ENCODE data around the gene MED14.
"Not testable (repeated sequence)": the region's sequence is repeated elsewhere in the genome, so short reads cannot be mapped to it uniquely, and the experiment has no call there.

The MED14 gene

DNA sequence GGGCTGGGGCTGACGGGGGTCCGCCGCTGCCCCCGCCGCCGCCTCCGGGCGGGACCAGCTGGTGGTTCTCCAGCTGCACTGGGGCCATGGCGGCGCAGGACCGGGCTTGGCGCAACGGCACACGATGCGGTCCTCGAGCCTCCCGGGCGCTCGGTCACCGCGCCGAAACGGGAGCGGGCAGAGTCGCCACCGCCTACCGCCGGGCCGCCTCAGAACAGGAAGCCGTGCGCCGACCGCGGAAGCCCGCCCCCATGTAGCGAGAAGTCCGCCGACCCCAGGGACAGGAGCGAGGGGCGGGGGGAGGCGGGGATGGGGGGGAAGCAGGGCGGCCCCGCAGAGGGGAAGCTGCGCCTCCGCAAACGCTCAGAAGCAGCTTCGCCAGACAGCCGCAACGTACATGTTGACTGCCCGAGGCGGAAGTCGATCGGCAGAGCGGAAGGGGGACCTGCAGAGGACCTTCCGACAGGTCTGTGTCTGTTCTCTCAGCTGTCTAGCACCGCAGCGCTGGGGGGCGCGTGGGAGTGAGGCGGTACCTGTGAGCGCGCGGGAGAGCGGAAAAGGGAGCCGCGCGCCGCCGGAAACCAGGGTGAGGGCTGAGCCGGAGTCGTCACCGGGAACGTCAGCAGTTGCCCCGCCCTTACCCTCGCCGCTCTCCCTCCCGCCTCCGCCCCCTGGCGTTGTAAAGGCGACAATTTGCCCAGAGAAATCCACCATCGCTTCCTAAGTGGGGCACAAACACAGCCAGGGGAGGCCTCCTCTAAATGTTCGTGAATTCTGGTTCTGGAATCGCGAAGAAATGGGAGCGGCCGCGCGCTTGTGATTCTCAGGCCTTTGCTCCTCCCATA is at the start of gene MED14:
TSS of gene MED14 (minus strand) at position 218 of the 845 bp plus-strand sequence. CDS start at position 88, 130 bp downstream.
- DNase-seq, result peak; percentile 91

- DNase-seq, result no peak
These were observed 49.3 kb upstream of the MED14 start for GRCh38 chrX:40784516-40785151.

GRCh38 chrX:40782644-40783259 is 47.4 kb upstream of the MED14 start:
- not testable (repeated sequence) for DNase-seq

DNA sequence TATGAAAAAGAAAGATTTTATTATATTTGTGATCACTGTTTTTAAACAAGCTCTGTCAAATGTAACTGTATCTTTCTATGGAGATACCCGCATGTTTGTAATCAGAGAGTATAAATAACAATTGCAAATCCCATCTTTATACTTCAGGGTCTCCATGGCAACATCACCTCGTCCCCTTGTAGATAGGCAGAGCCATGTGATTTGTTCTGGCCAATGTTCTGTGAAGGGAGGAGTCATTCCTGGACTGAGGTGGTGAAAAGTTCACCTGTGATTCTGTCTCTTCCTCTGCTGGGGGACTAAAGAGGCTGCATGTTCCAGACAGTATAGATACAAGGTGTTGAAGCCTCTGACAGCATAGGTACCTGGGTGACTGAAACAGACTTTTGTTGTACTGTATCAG is 45.6 kb upstream of the MED14 start:
- DNase-seq, result no peak

- no peak for DNase-seq
These were observed 44.7 kb upstream of the MED14 start for GRCh38 chrX:40780082-40780481.

DNA sequence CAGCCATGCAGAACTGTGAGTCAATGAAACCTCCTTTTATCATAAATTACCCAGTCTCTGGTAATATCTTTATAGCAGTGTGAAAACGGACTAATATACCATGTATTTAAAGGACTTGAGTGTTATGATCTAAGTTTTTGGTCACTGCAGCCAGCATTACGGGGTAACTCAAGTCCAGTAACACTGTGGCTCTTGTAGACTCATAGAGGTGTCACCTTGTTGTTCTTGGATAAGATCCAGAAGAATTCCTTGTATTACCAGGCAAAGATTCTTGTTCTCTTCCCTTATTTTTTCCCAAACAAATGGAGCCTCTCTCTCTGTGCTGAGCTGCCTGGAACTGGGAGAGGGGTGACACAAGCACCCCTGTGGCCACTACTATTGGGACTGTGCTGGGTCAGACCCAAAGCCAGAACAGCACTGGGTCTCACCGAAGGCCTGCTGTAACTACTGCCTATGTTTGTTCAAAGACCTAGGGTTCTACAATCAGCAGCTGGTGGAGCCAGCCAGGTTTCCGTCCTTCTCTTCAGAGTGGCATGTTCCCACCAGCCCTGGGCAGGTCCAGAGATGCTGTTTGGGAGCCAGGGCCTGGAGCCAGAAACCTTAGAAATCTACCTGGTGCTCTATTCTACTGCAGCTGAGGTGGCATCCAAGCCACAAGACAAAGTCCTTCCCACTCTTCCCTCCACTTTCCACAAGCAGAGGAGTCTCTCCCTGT is 43.7 kb upstream of the MED14 start:
- no peak for DNase-seq

DNA sequence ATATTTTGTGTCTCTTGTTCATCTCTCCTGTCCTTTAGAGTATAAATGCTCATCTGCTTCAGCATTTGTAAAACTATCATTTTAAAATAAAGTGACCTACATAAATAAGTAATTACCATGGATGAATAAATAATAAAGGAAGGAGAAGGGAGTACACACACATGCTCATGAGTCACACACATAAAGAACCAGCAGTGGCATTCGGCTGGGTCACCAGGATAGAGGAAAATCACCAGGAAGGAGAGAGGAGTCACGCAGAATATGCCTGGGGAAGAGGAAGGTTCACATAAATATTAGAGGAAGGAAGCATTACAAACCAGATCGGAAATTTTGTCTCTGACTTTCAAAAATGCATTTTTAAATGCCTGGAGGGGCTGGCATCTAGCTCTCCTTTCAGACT is 38.5 kb upstream of the MED14 start:
- no peak for DNase-seq

- no peak for DNase-seq
These were observed 37.8 kb upstream of the MED14 start for GRCh38 chrX:40773188-40773587.

- DNase-seq, result no peak
These were observed 36.9 kb upstream of the MED14 start for GRCh38 chrX:40772290-40772689.

- no peak for DNase-seq
These were observed 26.4 kb upstream of the MED14 start for GRCh38 chrX:40761762-40762161.

DNA sequence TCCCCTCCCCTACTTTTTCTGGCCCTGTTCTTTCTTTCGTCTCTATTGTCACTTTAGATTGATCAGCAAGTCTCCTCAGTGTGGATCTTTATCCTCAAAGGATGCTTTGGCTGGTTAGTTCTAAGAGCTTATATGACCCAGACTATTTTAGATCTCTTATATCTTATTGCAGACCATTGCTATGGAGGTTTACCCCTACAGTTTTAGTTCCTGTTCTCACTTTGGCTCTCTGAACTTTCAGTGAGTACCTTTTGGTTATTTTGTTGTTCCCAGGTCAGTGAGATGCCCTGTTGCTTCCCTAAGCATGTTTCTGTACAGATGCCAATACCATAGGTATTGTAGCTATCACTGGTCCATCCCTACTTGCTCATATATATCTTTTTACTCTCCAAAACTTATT is 24.0 kb upstream of the MED14 start:
- DNase-seq, result no peak

GRCh38 chrX:40757058-40757457 is 21.7 kb upstream of the MED14 start:
- no peak for DNase-seq

DNA sequence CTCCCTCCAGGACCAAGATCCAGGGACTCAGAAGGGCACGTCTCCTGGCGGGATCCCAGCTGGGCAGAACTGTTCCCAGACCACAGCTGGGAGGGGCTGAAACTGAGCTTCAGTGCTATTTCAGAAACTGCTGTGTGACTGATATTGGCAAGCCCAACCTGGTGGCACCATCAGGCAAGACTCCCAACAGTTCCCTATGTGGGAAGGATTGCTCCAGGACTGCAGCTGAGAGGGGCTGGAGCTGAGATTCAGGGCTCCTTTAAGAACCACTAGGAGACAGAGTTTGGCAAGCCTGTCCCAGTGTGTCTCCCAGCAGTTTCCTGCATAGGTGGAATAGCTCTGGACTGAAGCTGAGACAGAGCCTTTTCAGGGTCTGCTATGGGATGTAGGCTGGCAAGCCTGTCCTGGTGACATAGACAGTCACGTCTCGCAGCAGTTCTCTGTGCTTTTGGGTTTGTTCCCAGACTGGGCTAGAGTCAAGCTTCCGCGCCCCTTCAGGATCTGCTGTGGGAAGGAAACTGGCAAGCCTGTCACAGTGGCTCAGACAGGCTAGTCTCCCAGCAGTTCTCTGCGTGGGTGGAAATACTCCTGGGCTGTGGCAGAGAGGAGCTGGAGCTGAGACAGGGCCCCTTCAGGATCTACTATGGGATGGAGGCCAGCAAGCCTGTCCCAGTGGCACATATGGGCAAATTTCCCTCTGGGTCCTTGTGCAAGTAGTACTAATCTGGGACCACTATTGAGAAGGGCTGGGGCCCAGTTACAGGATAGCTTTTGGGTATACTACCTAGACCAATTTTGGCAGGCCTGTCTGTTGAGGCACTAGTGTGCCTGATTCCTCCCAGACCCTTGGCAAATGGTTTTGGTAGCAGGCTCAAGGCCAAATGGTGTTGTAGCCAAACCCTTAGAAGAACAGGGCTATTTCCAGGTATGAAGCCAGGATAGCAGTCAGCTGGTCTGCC is 20.2 kb upstream of the MED14 start:
- DNase-seq, result no peak

DNA sequence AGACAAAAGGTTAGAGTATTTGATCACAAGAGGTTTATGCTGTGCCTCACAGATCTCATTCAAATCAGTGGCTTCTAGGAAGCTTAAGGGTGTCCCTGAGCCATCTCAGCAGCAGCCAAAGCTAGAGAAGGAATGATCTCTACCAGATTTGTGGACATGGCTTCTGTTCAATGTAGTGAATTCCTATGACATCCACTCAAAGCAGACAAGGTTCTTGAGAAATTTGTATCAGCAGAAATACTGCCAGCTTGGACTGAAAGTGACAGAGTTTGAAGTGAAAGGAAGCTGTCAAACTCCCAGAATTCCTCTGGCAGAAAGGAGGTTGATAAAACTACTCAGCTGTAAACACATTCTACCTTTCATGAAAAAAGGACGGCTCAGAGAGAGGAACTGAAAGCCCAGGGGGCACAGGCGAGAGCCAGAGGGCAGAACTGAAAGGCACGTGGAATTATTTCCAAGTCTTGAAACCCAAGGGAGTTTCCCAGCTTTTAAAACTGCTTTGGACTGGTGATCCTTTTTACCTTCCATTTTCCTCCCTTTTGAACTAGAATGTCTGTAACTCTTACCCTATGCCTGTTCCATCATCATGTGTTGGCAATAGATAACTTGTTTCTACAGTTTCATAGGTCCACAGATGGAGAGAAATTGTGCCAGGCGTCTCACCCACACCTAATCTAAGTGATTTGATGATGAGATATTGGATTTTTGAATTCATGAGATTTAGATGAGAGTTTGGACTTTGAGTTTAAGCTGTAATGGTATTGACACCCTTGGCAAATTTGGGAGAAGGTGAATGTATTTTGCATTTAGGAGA is 14.5 kb upstream of the MED14 start:
- DNase-seq, result no peak

- no peak for DNase-seq
These were observed 13.6 kb upstream of the MED14 start for GRCh38 chrX:40748977-40749376.

- no peak for DNase-seq
These were observed 11.2 kb upstream of the MED14 start for GRCh38 chrX:40746521-40746920.

DNA sequence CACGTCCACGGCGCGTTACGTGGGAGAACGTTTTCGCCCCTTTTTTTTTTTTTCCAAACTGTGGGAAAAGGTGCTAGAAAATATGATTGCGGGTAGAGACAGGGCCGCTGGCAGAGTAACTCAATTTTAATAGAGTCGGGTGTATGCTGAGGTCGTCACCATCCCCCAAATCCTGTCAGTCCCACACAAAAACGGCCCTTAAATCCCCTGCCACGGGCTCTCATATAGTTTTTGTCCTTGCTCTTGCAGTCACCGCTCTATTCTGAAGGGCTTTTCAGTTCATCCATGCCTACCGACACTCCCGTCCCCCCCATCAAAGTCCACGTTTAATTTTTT is 796 bp upstream of the MED14 start:
- DNase-seq, result no peak

- peak; percentile 18 for DNase-seq
These were observed 394 bp downstream of the MED14 start for GRCh38 chrX:40734971-40735324.

- no peak for DNase-seq
These were observed 1.6 kb downstream of the MED14 start for GRCh38 chrX:40733706-40734105.

DNA sequence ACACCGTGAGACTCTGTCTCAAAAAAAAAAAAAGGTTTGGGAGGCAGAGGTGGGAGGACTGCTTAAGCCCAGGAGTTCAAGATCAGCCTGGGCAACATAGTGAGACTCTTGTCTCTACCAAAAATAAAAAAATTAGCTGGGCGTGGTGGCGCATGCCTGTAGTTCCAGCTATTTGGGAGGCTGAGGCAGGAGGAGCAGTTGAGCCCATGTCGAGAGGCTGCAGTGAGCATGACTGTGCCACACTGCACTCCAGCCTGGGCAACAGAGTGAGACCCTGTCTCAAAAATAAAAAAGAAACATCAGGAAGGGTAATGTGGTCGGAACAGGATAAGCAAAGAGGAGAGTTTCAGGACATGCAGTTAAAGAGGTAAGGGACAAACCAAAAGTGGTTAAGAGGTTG is 2.8 kb downstream of the MED14 start:
- DNase-seq, result not testable (repeated sequence)
